ENCODE results near the gene IFITM1.

DNA sequence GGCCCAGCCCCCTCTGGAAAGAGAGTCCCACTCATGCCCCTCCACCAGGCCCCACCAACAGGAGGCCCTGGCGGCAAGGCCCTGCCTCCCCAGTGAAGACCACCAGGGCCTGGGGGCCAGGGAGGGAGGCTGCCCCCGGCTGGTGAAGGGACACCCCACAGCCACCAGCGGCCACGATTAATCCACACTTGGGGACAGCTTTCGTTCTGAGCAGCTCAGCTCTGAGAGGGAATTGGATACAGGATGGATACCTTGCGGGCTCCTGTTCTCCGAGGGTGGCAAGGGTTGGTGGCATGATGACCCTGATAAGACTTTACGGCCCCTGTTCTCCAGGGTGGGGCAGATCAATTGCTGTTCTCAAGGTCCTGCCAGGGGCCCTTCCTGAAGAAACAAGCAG is 42.5 kb upstream of the IFITM1 start:
- no peak for TF ChIP-seq EP300 (IDR thresholded peaks at IDR 0.05; ENCODE audit: borderline replicate concordance)
- no peak for TF ChIP-seq EGR1 (IDR thresholded peaks at IDR 0.05)
- TF ChIP-seq CREB1 (IDR thresholded peaks at IDR 0.05; ENCODE audit: low read depth) = no peak

Measured in Ishikawa (cell line).